BJ (cell line): Measurements from ENCODE around the gene CARD19. TPM values are rescaled to one million over a fixed set of nuclear protein-coding genes. Genes with fewer than 3 reads are reported as not detected.

Experiments used
- CTCF ChIA-PET: fragments of 350-600 bp; formaldehyde crosslinking; extraction: SDS; loops from one replicate; lab custom pipeline; 2021; ENCODE audit warnings: antibody characterized with exemption, inconsistent platforms; lab: Yijun Ruan, JAX
- POLR2A ChIA-PET: fragments of 300-600 bp; sonication (Branson Sonifier 250); formaldehyde crosslinking; extraction: SDS; loops from one replicate; lab custom pipeline; 2021; ENCODE audit warnings: antibody characterized with exemption; lab: Charles Lee
- DNase-seq: peaks from one replicate; pipeline ENCODE4 v3.0.0-alpha.2; 2011; ENCODE audit warnings: low read depth
- H3K27me3 ChIP-seq: 2 replicates; pipeline ENCODE4 v1.6.0; 2011; ENCODE audit warnings: low read length; ENCODE audit not compliant: control insufficient read depth, insufficient read depth
- H3K36me3 ChIP-seq: 2 replicates; pipeline ENCODE4 v1.5.1; 2011; ENCODE audit warnings: low read length; ENCODE audit not compliant: control insufficient read depth, insufficient read depth
- H3K4me3 ChIP-seq: 2 replicates; pipeline ENCODE4 v1.5.1; 2011; ENCODE audit warnings: low read depth, mild to moderate bottlenecking, control low read depth, low read length
- CTCF ChIP-seq: IDR thresholded peaks from 2 replicates; pipeline ENCODE4 v1.5.1; 2011; ENCODE audit warnings: low read depth, mild to moderate bottlenecking, control low read depth, inconsistent platforms, low read length, moderate library complexity; ENCODE audit not compliant: insufficient read depth
- polyA plus RNA-seq: library from polyadenylated mRNA; depleted of rRNA; stranded (reverse); fragments of >200 nt; gene quantifications from 2 replicates; pipeline ENCODE4 v1.2.3, GENCODE V29; 2011

CARD19 gene
- polyA plus RNA-seq, 1 experiment = 69.3 TPM

GRCh38 chr9:93128011-93128714, 32.1 kb downstream of the CARD19 start:
- ChIA-PET CTCF (interaction anchor here (0.9 to 3.4 kb wide), 2 partner anchors 12 to 19 kb away, joined by 3 to 20 read pairs; no protein-coding TSS in a partner anchor), POLR2A (no interaction called here)
- DNase-seq = no peak
- Histone ChIP-seq H3K36me3 (peaks cover 10% of the 10 kb centered on the region), H3K4me3 (no peak overlapping the region), H3K27me3 (no peaks in the 10 kb centered on the region)
- TF ChIP-seq CTCF = no peak

GRCh38 chr9:93128715-93129224, 32.8 kb downstream of the CARD19 start:
- ChIA-PET CTCF (interaction anchor here (3.4 kb wide), 1 partner anchor 20 kb away, joined by 20 read pairs; no protein-coding TSS in a partner anchor), POLR2A (no interaction called here)
- no peak for TF ChIP-seq CTCF
- no peak overlapping the region for H3K4me3 ChIP-seq
- H3K27me3 ChIP-seq = no peaks in the 10 kb centered on the region
- DNase-seq = no peak
- peaks cover 6% of the 10 kb centered on the region for H3K36me3 ChIP-seq

GRCh38 chr9:93129286-93129685, 33.3 kb downstream of the CARD19 start:
- no peaks in the 10 kb centered on the region for H3K27me3 ChIP-seq
- no peak for TF ChIP-seq CTCF
- no peak overlapping the region for H3K4me3 ChIP-seq
- ChIA-PET CTCF (interaction anchor here (0.6 to 3.4 kb wide), 2 partner anchors 12 to 20 kb away, joined by 3 to 20 read pairs; no protein-coding TSS in a partner anchor), POLR2A (no interaction called here)
- no peak for DNase-seq
- peaks cover 5% of the 10 kb centered on the region for H3K36me3 ChIP-seq

GRCh38 chr9:93129691-93130500, 33.9 kb downstream of the CARD19 start:
- Histone ChIP-seq H3K27me3 (no peaks in the 10 kb centered on the region), H3K36me3 (peaks cover 1% of the 10 kb centered on the region; the same call in 1 of the 2 replicates), H3K4me3 (no peak overlapping the region)
- DNase-seq = no peak
- POLR2A ChIA-PET = no interaction called here
- no peak for TF ChIP-seq CTCF
- CTCF ChIA-PET = interaction anchor here (0.6 to 3.4 kb wide), 2 partner anchors 12 to 21 kb away, joined by 3 to 20 read pairs; no protein-coding TSS in a partner anchor

- CTCF ChIA-PET = interaction anchor here (3.4 kb wide), 1 partner anchor 22 kb away, joined by 20 read pairs; no protein-coding TSS in a partner anchor
- no peaks in the 10 kb centered on the region for H3K27me3 ChIP-seq
- POLR2A ChIA-PET = no interaction called here
- TF ChIP-seq CTCF = no peak
- H3K36me3 ChIP-seq = no peaks in the 10 kb centered on the region; the same call in 1 of the 2 replicates
- no peak overlapping the region for H3K4me3 ChIP-seq
- no peak for DNase-seq
Observed at GRCh38 chr9:93130861-93131481, 35.0 kb downstream of the CARD19 start.
